ENCODE results near the gene NANOS3. TPM values are rescaled to one million over a fixed set of nuclear protein-coding genes. Genes with fewer than 3 reads are reported as not detected.

The NANOS3 gene
- total and polyA plus RNA-seq, 4 donors: 0.81 to 1.5 (median 0.82) TPM; not detected in 1

DNA sequence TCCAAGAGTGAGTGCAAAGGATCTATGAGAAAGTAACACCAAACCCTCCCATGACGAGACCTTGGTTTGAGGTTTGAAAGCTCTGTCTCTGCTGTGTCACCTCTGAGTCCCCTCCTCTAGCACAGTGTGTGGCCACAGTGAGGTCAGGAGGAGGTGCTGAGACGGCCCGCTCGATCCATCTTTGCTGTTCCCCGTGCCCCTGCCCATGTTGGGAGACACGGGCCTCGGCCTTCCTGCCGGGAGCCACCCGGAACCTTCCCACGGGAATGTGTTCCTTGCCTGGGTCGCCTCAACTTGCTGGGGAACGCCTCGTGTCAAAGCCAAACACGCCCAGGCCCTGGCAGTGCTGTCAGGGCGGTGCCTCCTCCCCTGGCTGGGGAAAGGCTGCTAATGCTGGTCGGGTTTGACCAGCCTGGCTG is 10.1 kb downstream of the NANOS3 start:
- Histone ChIP-seq H3K9ac (ENCODE audit: insufficient read depth in 1 of 2, low read length in 2 of 2) (no peak overlapping the region), H3K9me3 (ENCODE audit: control insufficient read depth in 4 of 4, insufficient read depth in 3 of 4, low read length in 3 of 4) (no peaks in the 10 kb centered on the region), H3K4me1 (ENCODE audit: control insufficient read depth in 5 of 5, insufficient read depth in 5 of 5, low read length in 5 of 5) (peaks cover 0 to 6% (median 0%) of the 10 kb centered on the region in 5 donors), H3K36me3 (ENCODE audit: control insufficient read depth in 4 of 4, insufficient read depth in 4 of 4, low read length in 4 of 4) (no peaks in the 10 kb centered on the region), H3K4me3 (no peak overlapping the region), H3K27ac (ENCODE audit: low read depth in 1 of 2, low read length in 1 of 2) (no peak overlapping the region), H3K27me3 (ENCODE audit: control insufficient read depth in 3 of 3, insufficient read depth in 3 of 3, low read length in 2 of 3) (no peaks in the 10 kb centered on the region)
- ATAC-seq (ENCODE audit: insufficient read depth, low FRiP score) (no peak), DNase-seq (no peak)
- no peak for TF ChIP-seq CTCF (IDR thresholded peaks at IDR 0.05; ENCODE audit: control extremely low read depth, extremely low read depth)
- 75 to 76% methylated on average over 16 of the region's 16 CpGs for WGBS, 2 donors

DNA sequence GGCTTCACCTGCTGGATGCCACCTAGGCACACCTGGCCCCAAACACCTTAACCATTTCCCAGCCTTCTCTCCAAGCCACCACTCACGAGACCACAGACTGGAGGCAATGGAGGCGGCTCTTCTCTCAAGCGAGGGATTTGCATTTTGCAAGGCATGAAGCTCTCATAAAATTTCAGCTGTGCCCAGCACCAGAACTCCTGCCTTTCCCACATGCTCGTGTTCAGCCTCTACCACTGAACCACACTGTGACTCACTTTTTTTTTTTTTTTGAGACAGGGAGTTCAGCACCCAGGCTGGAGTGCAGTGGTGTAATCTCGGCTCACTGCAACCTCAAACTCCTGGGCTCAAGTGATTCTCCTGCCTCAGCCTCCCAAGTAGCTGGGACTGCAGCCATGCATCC is 10.6 kb downstream of the NANOS3 start:
- H3K27me3 ChIP-seq (ENCODE audit: control insufficient read depth in 3 of 3, insufficient read depth in 3 of 3, low read length in 2 of 3): no peaks in the 10 kb centered on the region
- no peak for TF ChIP-seq CTCF (IDR thresholded peaks at IDR 0.05; ENCODE audit: control extremely low read depth, extremely low read depth)
- WGBS, 2 donors: 76 to 80% methylated on average over 5 of the region's 5 CpGs
- no peak overlapping the region for H3K9ac ChIP-seq (ENCODE audit: insufficient read depth in 1 of 2, low read length in 2 of 2)
- no peak overlapping the region for H3K4me3 ChIP-seq
- no peak overlapping the region for H3K27ac ChIP-seq (ENCODE audit: low read depth in 1 of 2, low read length in 1 of 2)
- ATAC-seq (ENCODE audit: insufficient read depth, low FRiP score) (no peak), DNase-seq (no peak)
- no peaks in the 10 kb centered on the region for H3K9me3 ChIP-seq (ENCODE audit: control insufficient read depth in 4 of 4, insufficient read depth in 3 of 4, low read length in 3 of 4)
- H3K4me1 ChIP-seq (ENCODE audit: control insufficient read depth in 5 of 5, insufficient read depth in 5 of 5, low read length in 5 of 5): peaks cover 0 to 4% (median 0%) of the 10 kb centered on the region in 5 donors
- H3K36me3 ChIP-seq (ENCODE audit: control insufficient read depth in 4 of 4, insufficient read depth in 4 of 4, low read length in 4 of 4): no peaks in the 10 kb centered on the region

DNA sequence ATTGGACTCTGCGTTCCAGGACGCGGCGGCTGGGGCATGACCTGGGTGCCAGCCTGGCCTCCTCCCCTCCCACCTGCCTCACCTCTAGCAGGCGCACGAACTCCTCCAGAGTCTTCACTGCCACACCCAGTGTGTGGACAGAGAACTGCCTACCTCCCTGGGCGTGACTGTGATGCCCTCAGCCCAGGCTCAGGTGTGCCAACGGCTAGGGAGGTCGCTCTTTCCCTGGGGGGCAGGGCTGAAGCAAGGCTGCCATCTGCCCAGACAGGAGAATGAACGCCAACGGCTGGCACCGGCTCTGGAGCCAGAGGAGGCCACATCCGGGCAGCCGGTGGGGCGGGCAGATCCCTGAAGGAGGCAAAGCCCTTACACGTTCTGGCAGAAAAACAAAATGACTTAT is 11.3 kb downstream of the NANOS3 start:
- WGBS, 2 donors: 87 to 90% methylated on average over 16 of the region's 16 CpGs
- TF ChIP-seq CTCF (IDR thresholded peaks at IDR 0.05; ENCODE audit: control extremely low read depth, extremely low read depth): no peak
- Histone ChIP-seq H3K4me3 (no peak overlapping the region), H3K36me3 (ENCODE audit: control insufficient read depth in 4 of 4, insufficient read depth in 4 of 4, low read length in 4 of 4) (no peaks in the 10 kb centered on the region), H3K9ac (ENCODE audit: insufficient read depth in 1 of 2, low read length in 2 of 2) (no peak overlapping the region), H3K27ac (ENCODE audit: low read depth in 1 of 2, low read length in 1 of 2) (no peak overlapping the region), H3K9me3 (ENCODE audit: control insufficient read depth in 4 of 4, insufficient read depth in 3 of 4, low read length in 3 of 4) (no peaks in the 10 kb centered on the region), H3K4me1 (ENCODE audit: control insufficient read depth in 5 of 5, insufficient read depth in 5 of 5, low read length in 5 of 5) (peaks cover 0 to 4% (median 0%) of the 10 kb centered on the region in 5 donors), H3K27me3 (ENCODE audit: control insufficient read depth in 3 of 3, insufficient read depth in 3 of 3, low read length in 2 of 3) (no peaks in the 10 kb centered on the region)
- no peak for ATAC-seq (ENCODE audit: insufficient read depth, low FRiP score)
- DNase-seq: no peak

GRCh38 chr19:13890136-13890535 is 13.2 kb downstream of the NANOS3 start:
- 93 to 94% methylated on average over 13 of the region's 13 CpGs for WGBS, 2 donors
- H3K9me3 ChIP-seq (ENCODE audit: control insufficient read depth in 4 of 4, insufficient read depth in 3 of 4, low read length in 3 of 4): no peaks in the 10 kb centered on the region
- H3K27ac ChIP-seq (ENCODE audit: low read depth in 1 of 2, low read length in 1 of 2): no peak overlapping the region
- DNase-seq: no peak
- H3K36me3 ChIP-seq (ENCODE audit: control insufficient read depth in 4 of 4, insufficient read depth in 4 of 4, low read length in 4 of 4): no peaks in the 10 kb centered on the region
- peaks cover 0 to 4% (median 0%) of the 10 kb centered on the region in 5 donors for H3K4me1 ChIP-seq (ENCODE audit: control insufficient read depth in 5 of 5, insufficient read depth in 5 of 5, low read length in 5 of 5)
- ATAC-seq (ENCODE audit: insufficient read depth, low FRiP score): no peak
- H3K27me3 ChIP-seq (ENCODE audit: control insufficient read depth in 3 of 3, insufficient read depth in 3 of 3, low read length in 2 of 3): no peaks in the 10 kb centered on the region
- H3K4me3 ChIP-seq: no peak overlapping the region
- TF ChIP-seq CTCF (IDR thresholded peaks at IDR 0.05; ENCODE audit: control extremely low read depth, extremely low read depth): no peak
- no peak overlapping the region for H3K9ac ChIP-seq (ENCODE audit: insufficient read depth in 1 of 2, low read length in 2 of 2)
